GM13976 (cell line): ENCODE results near the gene DRC1.

ENCODE experiments used
- DNase-seq: peaks from one replicate; pipeline ENCODE4 v3.0.0; 2012; ENCODE audit warnings: low spot score
- CTCF ChIP-seq: IDR thresholded peaks from 2 replicates; pipeline ENCODE4 v1.5.1; 2012; ENCODE audit warnings: borderline replicate concordance, mild to moderate bottlenecking; ENCODE audit not compliant: insufficient read depth; ENCODE audit errors: extremely low read depth, missing control alignments, control extremely low read depth
- in situ Hi-C: fragments of 300-500 bp; cut with MboI; formaldehyde crosslinking; loops from one replicate; pipeline ENCODE4 v1.12.0; 2022; ENCODE audit warnings: low sequenced_read_pairs, mixed read lengths, inconsistent platforms; ENCODE audit not compliant: unreplicated experiment

Gene DRC1

GRCh38 chr2:26474261-26474785 is 72.6 kb downstream of the DRC1 start:
- TF ChIP-seq CTCF = no peak
- DNase-seq = no peak
- in situ Hi-C loops = no loop called here

- in situ Hi-C loops = no loop called here
- no peak for DNase-seq
- TF ChIP-seq CTCF = no peak
Measured at GRCh38 chr2:26475037-26475436, 73.3 kb downstream of the DRC1 start.

- in situ Hi-C loops = no loop called here
Measured at GRCh38 chr2:26475832-26476501, 74.2 kb downstream of the DRC1 start.

GRCh38 chr2:26477126-26477910 is 75.6 kb downstream of the DRC1 start:
- TF ChIP-seq CTCF = no peak
- DNase-seq = no peak
- in situ Hi-C loops = no loop called here

More at GRCh38 chr2:26475832-26476501, 74.2 kb downstream of the DRC1 start:
- DNase-seq = no peak
- TF ChIP-seq CTCF = no peak

GRCh38 chr2:26477911-26478253 is 76.2 kb downstream of the DRC1 start, which contains the start of gene OTOF:
TSS of gene OTOF (minus strand) at chr2:26478124.
- no peak for DNase-seq
- in situ Hi-C loops = no loop called here
- no peak for TF ChIP-seq CTCF

- no peak for TF ChIP-seq CTCF
- in situ Hi-C loops = no loop called here
- DNase-seq = no peak
Measured at GRCh38 chr2:26478366-26478765, 76.6 kb downstream of the DRC1 start.
